ENCODE data around the gene KCNB1.

The KCNB1 gene

GRCh38 chr20:49466114-49466912 is 16.2 kb downstream of the KCNB1 start:
- no peak overlapping the region for H2AK5ac ChIP-seq (ENCODE audit: low read length, severe bottlenecking)
- H4K8ac ChIP-seq (ENCODE audit: low read length) = no peak overlapping the region
- H3K27me3 ChIP-seq (ENCODE audit: control insufficient read depth in 1 of 2, insufficient read depth in 1 of 2, low read length in 2 of 2) = peaks cover 71 to 84% of the 10 kb centered on the region in 2 experiments
- no peak overlapping the region for H3K18ac ChIP-seq (ENCODE audit: low read depth in 1 of 2, low read length in 2 of 2)
- 92% methylated on average over 7 of the region's 8 CpGs for WGBS
- no peak for DNase-seq
- no peaks in the 10 kb centered on the region for H3K79me1 ChIP-seq (replicated peaks; ENCODE audit: low read length, poor library complexity, severe bottlenecking)
- H3K36me3 ChIP-seq (ENCODE audit: control insufficient read depth in 1 of 2, insufficient read depth in 2 of 2, low read depth in 1 of 2, low read length in 2 of 2) = no peaks in the 10 kb centered on the region
- H2BK15ac ChIP-seq (ENCODE audit: low read depth, poor library complexity, severe bottlenecking) = no peak overlapping the region
- H3K4ac ChIP-seq (ENCODE audit: low read depth in 1 of 2, low read length in 2 of 2) = no peak overlapping the region
- H3K14ac ChIP-seq (ENCODE audit: low read length in 2 of 2) = no peak overlapping the region
- H2BK12ac ChIP-seq (ENCODE audit: low read length in 2 of 2) = no peak overlapping the region
- H2AFZ ChIP-seq (ENCODE audit: low read depth, low read length) = no peak overlapping the region
- H4K91ac ChIP-seq (ENCODE audit: low read length) = no peak overlapping the region
- H3K9ac ChIP-seq (ENCODE audit: low read length) = no peak overlapping the region
- H3K27ac ChIP-seq (ENCODE audit: low read length, poor library complexity, severe bottlenecking) = no peak overlapping the region
- no peak overlapping the region for H3K23ac ChIP-seq (ENCODE audit: low read length in 2 of 2)
- H3K4me2 ChIP-seq (ENCODE audit: low read length, poor library complexity, severe bottlenecking) = no peak overlapping the region
- no peak overlapping the region for H3K4me3 ChIP-seq (ENCODE audit: insufficient read depth in 1 of 2, low read depth in 1 of 2, low read length in 2 of 2)
- H2BK120ac ChIP-seq (ENCODE audit: low read depth, low read length) = no peak overlapping the region
- H2BK5ac ChIP-seq (ENCODE audit: low read depth, low read length, poor library complexity, severe bottlenecking) = no peak overlapping the region
- H3K4me1 ChIP-seq (ENCODE audit: control insufficient read depth, insufficient read depth, low read depth, low read length) = no peaks in the 10 kb centered on the region
- H3K9me3 ChIP-seq (ENCODE audit: control insufficient read depth, low read length) = no peaks in the 10 kb centered on the region

DNA sequence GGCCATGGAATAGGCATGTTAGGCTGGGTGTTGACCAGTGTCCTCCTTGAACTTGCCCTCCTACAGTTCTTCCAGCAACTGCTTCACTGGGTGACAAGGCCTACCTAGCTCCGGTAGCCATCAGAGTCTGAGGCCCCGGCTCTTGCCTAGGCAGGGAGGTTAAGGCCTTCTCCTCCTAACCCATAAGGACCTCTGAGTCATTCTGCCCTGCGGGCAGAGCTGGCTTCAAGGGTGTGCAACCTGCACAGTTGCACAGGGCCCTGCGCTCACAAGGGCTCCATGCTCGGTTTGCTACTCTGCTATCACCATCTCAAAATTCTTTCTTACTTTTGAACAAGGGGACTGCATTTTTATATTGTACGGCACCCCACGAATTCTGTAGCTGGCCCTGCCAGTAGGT is 17.9 kb downstream of the KCNB1 start:
- Histone ChIP-seq H3K9me3 (ENCODE audit: control insufficient read depth, low read length) (no peaks in the 10 kb centered on the region), H3K4me3 (ENCODE audit: insufficient read depth in 1 of 2, low read depth in 1 of 2, low read length in 2 of 2) (no peak overlapping the region), H2BK5ac (ENCODE audit: low read depth, low read length, poor library complexity, severe bottlenecking) (no peak overlapping the region), H3K4me2 (ENCODE audit: low read length, poor library complexity, severe bottlenecking) (no peak overlapping the region), H2BK15ac (ENCODE audit: low read depth, poor library complexity, severe bottlenecking) (no peak overlapping the region), H3K79me1 (replicated peaks; ENCODE audit: low read length, poor library complexity, severe bottlenecking) (no peaks in the 10 kb centered on the region), H3K23ac (ENCODE audit: low read length in 2 of 2) (no peak overlapping the region), H3K36me3 (ENCODE audit: control insufficient read depth in 1 of 2, insufficient read depth in 2 of 2, low read depth in 1 of 2, low read length in 2 of 2) (no peaks in the 10 kb centered on the region), H4K91ac (ENCODE audit: low read length) (no peak overlapping the region), H3K14ac (ENCODE audit: low read length in 2 of 2) (no peak overlapping the region), H3K4me1 (ENCODE audit: control insufficient read depth, insufficient read depth, low read depth, low read length) (no peaks in the 10 kb centered on the region), H2AFZ (ENCODE audit: low read depth, low read length) (no peak overlapping the region), H3K18ac (ENCODE audit: low read depth in 1 of 2, low read length in 2 of 2) (no peak overlapping the region), H3K27ac (ENCODE audit: low read length, poor library complexity, severe bottlenecking) (no peak overlapping the region), H2BK12ac (ENCODE audit: low read length in 2 of 2) (no peak overlapping the region), H4K8ac (ENCODE audit: low read length) (no peak overlapping the region), H2BK120ac (ENCODE audit: low read depth, low read length) (no peak overlapping the region), H3K4ac (ENCODE audit: low read depth in 1 of 2, low read length in 2 of 2) (no peak overlapping the region), H3K27me3 (ENCODE audit: control insufficient read depth in 1 of 2, insufficient read depth in 1 of 2, low read length in 2 of 2) (peaks cover 71 to 81% of the 10 kb centered on the region in 2 experiments), H3K9ac (ENCODE audit: low read length) (no peak overlapping the region), H2AK5ac (ENCODE audit: low read length, severe bottlenecking) (no peak overlapping the region)
- no peak for DNase-seq
- WGBS = 79% methylated on average over 7 of the region's 7 CpGs

DNA sequence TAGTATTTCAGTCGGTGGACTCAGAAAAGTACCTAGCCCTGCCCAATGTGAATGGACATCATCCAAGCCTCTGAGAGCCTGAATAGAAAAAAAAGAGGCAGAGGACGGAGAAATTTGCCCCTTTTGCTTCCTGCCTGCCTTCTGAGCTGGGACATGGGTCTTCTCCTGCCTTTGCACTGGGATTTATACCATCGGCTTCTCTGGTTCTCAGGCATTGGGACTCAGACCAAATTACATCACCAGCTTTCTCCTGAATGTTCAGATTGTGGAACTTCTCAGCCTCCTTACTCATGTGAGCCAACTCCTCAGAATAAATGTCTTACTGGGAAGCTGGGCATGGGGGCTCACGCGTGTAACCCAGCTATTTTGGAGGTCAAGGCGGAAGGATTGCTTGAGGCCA is 19.8 kb downstream of the KCNB1 start:
- Histone ChIP-seq H3K14ac (ENCODE audit: low read length in 2 of 2) (no peak overlapping the region), H3K18ac (ENCODE audit: low read depth in 1 of 2, low read length in 2 of 2) (no peak overlapping the region), H3K4me3 (ENCODE audit: insufficient read depth in 1 of 2, low read depth in 1 of 2, low read length in 2 of 2) (no peak overlapping the region), H2AK5ac (ENCODE audit: low read length, severe bottlenecking) (no peak overlapping the region), H2BK15ac (ENCODE audit: low read depth, poor library complexity, severe bottlenecking) (no peak overlapping the region), H3K23ac (ENCODE audit: low read length in 2 of 2) (no peak overlapping the region), H3K27me3 (ENCODE audit: control insufficient read depth in 1 of 2, insufficient read depth in 1 of 2, low read length in 2 of 2) (peaks cover 74 to 80% of the 10 kb centered on the region in 2 experiments), H3K4me1 (ENCODE audit: control insufficient read depth, insufficient read depth, low read depth, low read length) (no peaks in the 10 kb centered on the region), H2BK5ac (ENCODE audit: low read depth, low read length, poor library complexity, severe bottlenecking) (no peak overlapping the region), H3K4me2 (ENCODE audit: low read length, poor library complexity, severe bottlenecking) (no peak overlapping the region), H3K27ac (ENCODE audit: low read length, poor library complexity, severe bottlenecking) (no peak overlapping the region), H2BK120ac (ENCODE audit: low read depth, low read length) (no peak overlapping the region), H3K36me3 (ENCODE audit: control insufficient read depth in 1 of 2, insufficient read depth in 2 of 2, low read depth in 1 of 2, low read length in 2 of 2) (no peaks in the 10 kb centered on the region), H2AFZ (ENCODE audit: low read depth, low read length) (no peak overlapping the region), H4K8ac (ENCODE audit: low read length) (no peak overlapping the region), H3K4ac (ENCODE audit: low read depth in 1 of 2, low read length in 2 of 2) (no peak overlapping the region), H3K79me1 (replicated peaks; ENCODE audit: low read length, poor library complexity, severe bottlenecking) (no peaks in the 10 kb centered on the region), H2BK12ac (ENCODE audit: low read length in 2 of 2) (no peak overlapping the region), H3K9ac (ENCODE audit: low read length) (no peak overlapping the region), H4K91ac (ENCODE audit: low read length) (no peak overlapping the region), H3K9me3 (ENCODE audit: control insufficient read depth, low read length) (no peaks in the 10 kb centered on the region)
- DNase-seq = no peak
- WGBS = 89% methylated on average over 6 of the region's 6 CpGs

DNA sequence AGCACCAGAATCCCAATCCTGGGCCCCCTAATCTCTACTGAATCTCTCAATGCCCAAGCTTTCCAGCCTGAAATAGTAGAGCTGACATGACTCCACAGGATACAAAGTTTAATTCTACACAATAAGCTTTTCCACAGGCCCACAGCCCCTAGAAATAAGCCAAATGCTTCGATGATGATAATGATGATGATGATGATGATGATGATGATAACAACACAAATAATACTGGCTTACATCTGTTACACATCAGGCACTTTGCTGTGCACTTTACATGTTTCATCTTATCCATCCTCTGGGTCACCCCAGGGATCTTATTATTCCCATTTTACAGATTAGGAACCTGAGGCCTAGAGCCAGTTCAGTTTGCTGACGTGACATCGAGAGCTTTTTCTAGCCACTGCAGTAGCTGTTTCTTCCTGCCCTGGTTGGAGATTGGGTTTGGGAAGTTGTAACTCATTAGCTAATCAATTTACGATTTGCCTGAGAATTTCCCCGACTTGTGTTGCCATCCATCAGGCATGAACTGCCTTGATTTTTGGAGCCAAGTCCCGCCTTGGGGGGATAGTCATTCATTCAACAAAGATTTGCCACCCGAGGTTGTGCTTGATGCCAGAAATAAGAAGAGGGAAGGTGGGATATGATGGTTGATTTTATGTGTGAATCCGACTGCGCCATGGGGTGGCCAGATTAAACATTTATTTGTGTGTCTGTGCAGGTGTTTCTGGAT is 20.4 kb downstream of the KCNB1 start:
- no peak for DNase-seq
- H3K27ac ChIP-seq (ENCODE audit: low read length, poor library complexity, severe bottlenecking) = no peak overlapping the region
- no peaks in the 10 kb centered on the region for H3K9me3 ChIP-seq (ENCODE audit: control insufficient read depth, low read length)
- H3K36me3 ChIP-seq (ENCODE audit: control insufficient read depth in 1 of 2, insufficient read depth in 2 of 2, low read depth in 1 of 2, low read length in 2 of 2) = no peaks in the 10 kb centered on the region
- no peak overlapping the region for H2BK15ac ChIP-seq (ENCODE audit: low read depth, poor library complexity, severe bottlenecking)
- no peak overlapping the region for H3K4me2 ChIP-seq (ENCODE audit: low read length, poor library complexity, severe bottlenecking)
- no peak overlapping the region for H3K18ac ChIP-seq (ENCODE audit: low read depth in 1 of 2, low read length in 2 of 2)
- H3K27me3 ChIP-seq (ENCODE audit: control insufficient read depth in 1 of 2, insufficient read depth in 1 of 2, low read length in 2 of 2) = peaks cover 74 to 79% of the 10 kb centered on the region in 2 experiments
- no peak overlapping the region for H3K9ac ChIP-seq (ENCODE audit: low read length)
- no peak overlapping the region for H2BK5ac ChIP-seq (ENCODE audit: low read depth, low read length, poor library complexity, severe bottlenecking)
- H3K23ac ChIP-seq (ENCODE audit: low read length in 2 of 2) = no peak overlapping the region
- no peak overlapping the region for H2AK5ac ChIP-seq (ENCODE audit: low read length, severe bottlenecking)
- no peak overlapping the region for H3K4me3 ChIP-seq (ENCODE audit: insufficient read depth in 1 of 2, low read depth in 1 of 2, low read length in 2 of 2)
- H3K79me1 ChIP-seq (replicated peaks; ENCODE audit: low read length, poor library complexity, severe bottlenecking) = no peaks in the 10 kb centered on the region
- no peak overlapping the region for H3K14ac ChIP-seq (ENCODE audit: low read length in 2 of 2)
- no peak overlapping the region for H2AFZ ChIP-seq (ENCODE audit: low read depth, low read length)
- H4K8ac ChIP-seq (ENCODE audit: low read length) = no peak overlapping the region
- no peak overlapping the region for H3K4ac ChIP-seq (ENCODE audit: low read depth in 1 of 2, low read length in 2 of 2)
- no peak overlapping the region for H4K91ac ChIP-seq (ENCODE audit: low read length)
- no peak overlapping the region for H2BK120ac ChIP-seq (ENCODE audit: low read depth, low read length)
- WGBS = 84% methylated on average over 8 of the region's 9 CpGs
- no peaks in the 10 kb centered on the region for H3K4me1 ChIP-seq (ENCODE audit: control insufficient read depth, insufficient read depth, low read depth, low read length)
- no peak overlapping the region for H2BK12ac ChIP-seq (ENCODE audit: low read length in 2 of 2)
